Measurements from ENCODE around the gene SLC17A7. TPM values are rescaled to one million over a fixed set of nuclear protein-coding genes. Genes with fewer than 3 reads are reported as not detected.

The SLC17A7 gene
- 0.44 to 0.71 TPM (median 0.55 TPM) in 5 replicates for total RNA-seq (2022; extraction: Qiagen RNA extraction)

GRCh38 chr19:49441210-49441959 is at the start of gene SLC17A7:
Gene SLC17A7, minus strand, starts transcription at chr19:49441527. Its CDS starts 148 bp downstream, at chr19:49441379.

GRCh38 chr19:49487277-49488045 is 46.1 kb upstream of the SLC17A7 start, which contains the start of gene RPL13A:
Gene RPL13A, plus strand, starts transcription at chr19:49487608. Its CDS starts 22 bp downstream, at chr19:49487630.

GRCh38 chr19:49473868-49474541 is 32.7 kb upstream of the SLC17A7 start, which contains the start of gene FLT3LG:
Gene FLT3LG, plus strand, starts transcription at chr19:49474215. Its CDS starts 425 bp downstream, at chr19:49474640.

GRCh38 chr19:49453013-49453756 is 11.9 kb upstream of the SLC17A7 start, which contains the start of gene ALDH16A1:
Gene ALDH16A1, plus strand, starts transcription at chr19:49453225. Its CDS starts 107 bp downstream, at chr19:49453332.

GRCh38 chr19:49451430-49452181 is 10.3 kb upstream of the SLC17A7 start, which contains the start of gene PIH1D1:
Gene PIH1D1, minus strand, starts transcription at chr19:49451814. Its CDS starts 240 bp downstream, at chr19:49451574.

GRCh38 chr19:49425178-49425577 is 16.1 kb downstream of the SLC17A7 start, which contains the start of gene GFY:
Gene GFY, plus strand, starts transcription at chr19:49425388. Its CDS starts 1,043 bp downstream, at chr19:49426431.

GRCh38 chr19:49423071-49423984 is 18.0 kb downstream of the SLC17A7 start, which contains the start of gene PTH2:
Gene PTH2, minus strand, starts transcription at chr19:49423441. Its CDS starts 102 bp downstream, at chr19:49423339.

GRCh38 chr19:49387936-49388372 is 53.4 kb downstream of the SLC17A7 start, which contains the start of gene KASH5:
Gene KASH5, plus strand, starts transcription at chr19:49388249. Its CDS starts 2,635 bp downstream, at chr19:49390884.

Other genes starting within 250 kb of the SLC17A7 start
- gene SLC6A16, start 116.3 kb downstream of the SLC17A7 start, total RNA-seq (2022; extraction: Qiagen RNA extraction): 0.64 to 1.7 TPM (median 1.4 TPM) in 5 replicates
- gene CD37, start 106.1 kb downstream of the SLC17A7 start, total RNA-seq (2022; extraction: Qiagen RNA extraction): not detected in 5 replicates
- gene TEAD2, start 79.1 kb downstream of the SLC17A7 start, total RNA-seq (2022; extraction: Qiagen RNA extraction): 14.1 to 20.5 TPM (median 17.5 TPM) in 5 replicates
- 0.11 to 1.1 TPM (median 0.59 TPM) in 5 replicates for gene DKKL1, start 77.7 kb downstream of the SLC17A7 start, total RNA-seq (2022; extraction: Qiagen RNA extraction)
- gene KASH5, start 53.3 kb downstream of the SLC17A7 start, total RNA-seq (2022; extraction: Qiagen RNA extraction): 0.06 TPM in 1 of 5 replicates, not detected in the others
- not detected in 5 replicates for gene PTH2, start 18.1 kb downstream of the SLC17A7 start, total RNA-seq (2022; extraction: Qiagen RNA extraction)
- 0.08 to 0.22 TPM (median 0.19 TPM) in 4 of 5 replicates, not detected in the other for gene GFY, start 16.1 kb downstream of the SLC17A7 start, total RNA-seq (2022; extraction: Qiagen RNA extraction)
- 85.8 to 96.7 TPM (median 90.5 TPM) in 5 replicates for gene PIH1D1, start 10.3 kb upstream of the SLC17A7 start, total RNA-seq (2022; extraction: Qiagen RNA extraction)
- gene ALDH16A1, start 11.7 kb upstream of the SLC17A7 start, total RNA-seq (2022; extraction: Qiagen RNA extraction): 14.4 to 28.1 TPM (median 24.4 TPM) in 5 replicates
- 1.1 to 1.4 TPM (median 1.3 TPM) in 5 replicates for gene FLT3LG, start 32.7 kb upstream of the SLC17A7 start, total RNA-seq (2022; extraction: Qiagen RNA extraction)
- 3,905 to 4,301 TPM (median 4,085 TPM) in 5 replicates for gene RPL13A, start 46.1 kb upstream of the SLC17A7 start, total RNA-seq (2022; extraction: Qiagen RNA extraction)
- gene RPS11, start 54.9 kb upstream of the SLC17A7 start, total RNA-seq (2022; extraction: Qiagen RNA extraction): 3,769 to 4,865 TPM (median 3,847 TPM) in 5 replicates
- gene FCGRT, start 71.1 kb upstream of the SLC17A7 start, total RNA-seq (2022; extraction: Qiagen RNA extraction): 26.4 to 32.0 TPM (median 29.2 TPM) in 5 replicates
- gene RCN3, start 86.5 kb upstream of the SLC17A7 start, total RNA-seq (2022; extraction: Qiagen RNA extraction): 1.3 to 2.9 TPM (median 2.3 TPM) in 5 replicates
- 88.3 to 108 TPM (median 105 TPM) in 5 replicates for gene NOSIP, start 139.0 kb upstream of the SLC17A7 start, total RNA-seq (2022; extraction: Qiagen RNA extraction)
- gene PRRG2, start 139.8 kb upstream of the SLC17A7 start, total RNA-seq (2022; extraction: Qiagen RNA extraction): 0.44 to 1.1 TPM (median 0.75 TPM) in 5 replicates
- gene PRR12, start 149.7 kb upstream of the SLC17A7 start, total RNA-seq (2022; extraction: Qiagen RNA extraction): 25.0 to 35.5 TPM (median 34.0 TPM) in 5 replicates
- gene RRAS, start 198.6 kb upstream of the SLC17A7 start, total RNA-seq (2022; extraction: Qiagen RNA extraction): 99.6 to 157 TPM (median 144 TPM) in 5 replicates
- gene SCAF1, start 200.7 kb upstream of the SLC17A7 start, total RNA-seq (2022; extraction: Qiagen RNA extraction): 39.5 to 69.3 TPM (median 65.3 TPM) in 5 replicates
- 74.8 to 117 TPM (median 95.5 TPM) in 5 replicates for gene IRF3, start 224.3 kb upstream of the SLC17A7 start, total RNA-seq (2022; extraction: Qiagen RNA extraction)
- 53.4 to 73.8 TPM (median 70.9 TPM) in 5 replicates for gene BCL2L12, start 224.4 kb upstream of the SLC17A7 start, total RNA-seq (2022; extraction: Qiagen RNA extraction)
- gene PRMT1, start 235.7 kb upstream of the SLC17A7 start, total RNA-seq (2022; extraction: Qiagen RNA extraction): 403 to 432 TPM (median 421 TPM) in 5 replicates
- gene ADM5, start 248.1 kb upstream of the SLC17A7 start, total RNA-seq (2022; extraction: Qiagen RNA extraction): 3.6 to 7.2 TPM (median 5.1 TPM) in 5 replicates
- gene CPT1C, start 249.6 kb upstream of the SLC17A7 start, total RNA-seq (2022; extraction: Qiagen RNA extraction): 11.0 to 15.0 TPM (median 14.0 TPM) in 5 replicates

Measured in A549 treated with Mapracorat at 1 μM for 4 hours (cell line).